Panc1 (cell line): ENCODE results near the gene ZFYVE16.

Experiments
- CTCF ChIP-seq: fragments of 450-650 bp; IDR thresholded peaks from 2 replicates; pipeline ENCODE4 v1.5.1; 2017; ENCODE audit warnings: mild to moderate bottlenecking
- POLR2AphosphoS5 ChIP-seq: IDR thresholded peaks from 2 replicates; pipeline ENCODE4 v1.6.1; 2012; ENCODE audit warnings: mild to moderate bottlenecking, low read depth, low read length, moderate library complexity
- TCF7L2 ChIP-seq: IDR thresholded peaks from 2 replicates; pipeline ENCODE4 v1.6.1; 2011; ENCODE audit warnings: mild to moderate bottlenecking, low read depth, low read length, inconsistent platforms

DNA sequence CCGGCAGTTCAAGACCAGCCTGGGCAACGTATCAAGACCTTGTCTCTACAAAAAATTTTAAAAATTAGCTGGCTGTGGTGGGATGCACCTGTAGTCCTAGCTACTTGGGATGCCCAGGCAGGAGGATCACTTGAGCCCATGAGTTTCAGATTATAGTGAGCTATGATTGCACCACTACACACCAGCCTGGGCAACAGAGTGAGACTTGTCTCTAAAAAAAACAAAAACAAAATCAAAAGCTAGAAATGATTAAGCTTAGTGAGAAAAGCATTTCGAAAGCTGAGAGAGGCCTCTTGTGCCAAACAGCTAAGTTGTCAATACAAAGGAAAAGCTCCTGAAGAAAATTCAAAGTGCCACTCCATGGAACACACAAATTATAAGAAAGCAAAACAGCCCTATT is 84.9 kb downstream of the ZFYVE16 start:
- TF ChIP-seq CTCF (no peak), TCF7L2 (no peak), POLR2AphosphoS5 (no peak)
